GM13977 (cell line): Measurements from ENCODE around the gene PGBD5.

Experiments
- DNase-seq: peaks from one replicate; pipeline ENCODE4 v3.0.0; 2012; ENCODE audit warnings: low spot score
- CTCF ChIP-seq: IDR thresholded peaks from 2 replicates; pipeline ENCODE4 v1.5.1; 2012; ENCODE audit warnings: mild to moderate bottlenecking, control low read depth; ENCODE audit not compliant: insufficient read depth; ENCODE audit errors: extremely low read depth, missing control alignments
- in situ Hi-C: fragments of 300-500 bp; cut with MboI; formaldehyde crosslinking; loops from one replicate; pipeline ENCODE4 v1.12.0; 2022; ENCODE audit warnings: low sequenced_read_pairs, low pct_unique_long_range_greater_than_20kb, mixed read lengths, inconsistent platforms; ENCODE audit not compliant: unreplicated experiment

PGBD5 gene

GRCh38 chr1:230393722-230394121 is 32.4 kb downstream of the PGBD5 start:
- in situ Hi-C loops: no loop called here
- no peak for TF ChIP-seq CTCF
- DNase-seq: no peak

- TF ChIP-seq CTCF: no peak
- in situ Hi-C loops: no loop called here
- no peak for DNase-seq
Measured at GRCh38 chr1:230392920-230393521, 33.1 kb downstream of the PGBD5 start.

GRCh38 chr1:230392536-230392909 is 33.6 kb downstream of the PGBD5 start:
- in situ Hi-C loops: no loop called here
- no peak for DNase-seq
- no peak for TF ChIP-seq CTCF

DNA sequence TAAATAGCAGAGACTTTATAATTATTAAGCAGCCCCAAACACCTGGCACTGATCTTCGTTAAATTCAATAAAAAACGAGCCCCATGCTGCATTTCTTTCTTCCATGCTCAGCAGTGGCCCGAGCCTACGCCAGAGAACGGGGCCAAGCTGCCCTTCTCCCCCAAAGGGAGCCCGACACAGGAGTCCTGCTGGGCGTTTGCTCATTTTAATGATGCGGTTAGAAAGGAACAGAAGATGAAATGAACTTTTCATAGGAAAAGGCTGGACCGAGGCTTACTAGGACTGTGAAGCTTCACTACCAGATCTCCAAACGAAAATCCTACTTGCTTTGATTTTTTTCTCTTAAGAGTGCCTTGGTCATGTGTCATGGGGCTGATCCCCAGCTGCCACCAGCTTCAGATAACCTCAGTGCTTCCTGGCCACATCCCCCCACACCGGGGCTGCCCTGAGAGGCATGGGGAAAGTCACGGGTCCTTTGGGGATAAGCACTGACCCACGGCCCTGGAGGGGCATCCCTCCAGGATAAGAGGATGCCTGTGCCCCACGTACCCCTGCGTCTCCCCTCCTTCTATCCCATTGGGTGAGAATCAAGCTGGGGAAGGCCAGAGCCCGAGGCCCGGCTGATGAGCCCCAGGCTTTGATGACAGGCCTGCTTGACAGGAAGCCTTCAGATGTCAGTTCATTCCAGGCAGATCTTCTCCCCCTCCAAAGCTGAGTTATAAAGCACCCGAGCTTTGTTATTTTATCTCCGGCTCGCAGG is 34.2 kb downstream of the PGBD5 start:
- no peak for TF ChIP-seq CTCF
- in situ Hi-C loops: no loop called here
- DNase-seq: no peak

DNA sequence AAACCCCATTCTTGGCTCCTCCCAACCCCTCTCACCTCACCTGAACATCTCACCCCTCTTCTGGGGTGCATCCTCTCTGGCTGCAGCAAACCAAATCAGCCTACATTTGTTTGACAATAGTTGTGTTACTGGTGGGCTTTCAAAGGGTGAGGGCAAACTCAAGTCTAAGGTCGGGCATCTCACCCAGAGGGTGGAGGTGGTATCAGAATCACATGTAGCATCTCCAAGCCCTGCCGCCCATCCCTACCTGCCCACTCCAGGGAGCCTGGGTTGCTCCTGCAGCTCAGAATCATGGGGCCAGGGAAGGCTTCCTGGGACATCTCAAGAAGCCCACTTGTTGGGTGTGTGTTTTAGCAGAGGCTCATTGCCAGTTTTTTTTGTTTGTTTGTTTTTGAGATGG is 35.8 kb downstream of the PGBD5 start:
- DNase-seq: no peak
- no peak for TF ChIP-seq CTCF
- in situ Hi-C loops: no loop called here

DNA sequence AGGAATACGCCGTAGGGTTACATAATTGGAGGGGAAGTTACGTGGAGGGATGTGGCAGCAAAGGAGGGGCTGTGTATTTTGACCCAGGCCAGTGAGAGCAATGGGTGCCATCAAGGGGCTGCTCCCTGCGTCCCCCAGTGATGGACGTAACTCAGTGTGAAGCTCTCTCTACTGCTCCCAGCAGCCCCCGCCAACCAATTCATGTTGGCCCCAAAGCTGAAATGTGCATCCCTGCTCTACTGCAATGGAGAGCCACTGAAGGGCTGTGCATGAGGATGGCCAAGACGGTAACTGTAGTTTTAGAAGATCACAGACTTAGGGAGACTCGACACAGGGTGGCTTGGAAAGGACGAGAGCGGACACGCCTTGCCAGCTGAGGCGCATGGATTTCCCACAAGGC is 38.3 kb downstream of the PGBD5 start:
- DNase-seq: no peak
- TF ChIP-seq CTCF: no peak
- in situ Hi-C loops: no loop called here
